NCI-H82 (cell line): ENCODE data around the gene DOK5.

Experiments
- DNase-seq: peaks from one replicate; lab custom pipeline; 2025; lab: John Stamatoyannopoulos, UW

The DOK5 gene

GRCh38 chr20:54560357-54560756, 85.0 kb downstream of the DOK5 start:
- no peak for DNase-seq

GRCh38 chr20:54565255-54565654, 89.9 kb downstream of the DOK5 start:
- DNase-seq = no peak

GRCh38 chr20:54566031-54566688, 90.8 kb downstream of the DOK5 start:
- DNase-seq = no peak

GRCh38 chr20:54570561-54570960, 95.2 kb downstream of the DOK5 start:
- no peak for DNase-seq

GRCh38 chr20:54572665-54573435, 97.5 kb downstream of the DOK5 start:
- DNase-seq = no peak

GRCh38 chr20:54573838-54574237, 98.4 kb downstream of the DOK5 start:
- no peak for DNase-seq

- DNase-seq = no peak
These were observed 101.1 kb downstream of the DOK5 start for GRCh38 chr20:54576518-54576917.

GRCh38 chr20:54577637-54578036, 102.2 kb downstream of the DOK5 start:
- DNase-seq = no peak

GRCh38 chr20:54585217-54585616, 109.8 kb downstream of the DOK5 start:
- no peak for DNase-seq

GRCh38 chr20:54587408-54587807, 112.0 kb downstream of the DOK5 start:
- DNase-seq = no peak

GRCh38 chr20:54589402-54590030, 114.1 kb downstream of the DOK5 start:
- DNase-seq = no peak

- no peak for DNase-seq
These were observed 115.5 kb downstream of the DOK5 start for GRCh38 chr20:54590856-54591255.

- no peak for DNase-seq
These were observed 121.3 kb downstream of the DOK5 start for GRCh38 chr20:54596651-54597050.

- no peak for DNase-seq
These were observed 123.0 kb downstream of the DOK5 start for GRCh38 chr20:54598352-54598751.

GRCh38 chr20:54600634-54601033, 125.2 kb downstream of the DOK5 start:
- no peak for DNase-seq

- DNase-seq = no peak
These were observed 126.6 kb downstream of the DOK5 start for GRCh38 chr20:54601831-54602515.

GRCh38 chr20:54605319-54605718, 129.9 kb downstream of the DOK5 start:
- no peak for DNase-seq

- no peak for DNase-seq
These were observed 131.0 kb downstream of the DOK5 start for GRCh38 chr20:54606380-54606779.

GRCh38 chr20:54608039-54608745, 132.8 kb downstream of the DOK5 start:
- no peak for DNase-seq

- no peak for DNase-seq
These were observed 133.6 kb downstream of the DOK5 start for GRCh38 chr20:54608943-54609342.

- DNase-seq = no peak
These were observed 136.5 kb downstream of the DOK5 start for GRCh38 chr20:54611708-54612412.
